ENCODE results near the gene SMPDL3B.

- TF ChIP-seq, protein P1, sequence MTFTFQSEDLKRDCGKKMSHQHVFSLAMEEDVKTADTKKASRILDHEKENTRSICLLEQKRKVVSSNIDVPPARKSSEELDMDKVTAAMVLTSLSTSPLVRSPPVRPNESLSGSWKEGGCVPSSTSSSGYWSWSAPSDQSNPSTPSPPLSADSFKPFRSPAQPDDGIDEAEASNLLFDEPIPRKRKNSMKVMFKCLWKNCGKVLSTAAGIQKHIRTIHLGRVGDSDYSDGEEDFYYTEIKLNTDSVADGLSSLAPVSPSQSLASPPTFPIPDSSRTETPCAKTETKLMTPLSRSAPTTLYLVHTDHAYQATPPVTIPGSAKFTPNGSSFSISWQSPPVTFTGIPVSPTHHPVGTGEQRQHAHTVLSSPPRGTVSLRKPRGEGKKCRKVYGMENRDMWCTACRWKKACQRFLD (tag by site-specific recombination; IDR thresholded peaks at IDR 0.05), result no peak
- TF ChIP-seq ZNF610 (tag by site-specific recombination; IDR thresholded peaks at IDR 0.05; ENCODE audit: borderline replicate concordance) (no peak), YY1 (tag by site-specific recombination; IDR thresholded peaks at IDR 0.05) (no peak), MZF1 (tag by site-specific recombination; IDR thresholded peaks at IDR 0.05; ENCODE audit: borderline replicate concordance) (no peak), ZNF701 (tag by site-specific recombination; IDR thresholded peaks at IDR 0.05) (no peak)
- TF ChIP-seq, protein P2, sequence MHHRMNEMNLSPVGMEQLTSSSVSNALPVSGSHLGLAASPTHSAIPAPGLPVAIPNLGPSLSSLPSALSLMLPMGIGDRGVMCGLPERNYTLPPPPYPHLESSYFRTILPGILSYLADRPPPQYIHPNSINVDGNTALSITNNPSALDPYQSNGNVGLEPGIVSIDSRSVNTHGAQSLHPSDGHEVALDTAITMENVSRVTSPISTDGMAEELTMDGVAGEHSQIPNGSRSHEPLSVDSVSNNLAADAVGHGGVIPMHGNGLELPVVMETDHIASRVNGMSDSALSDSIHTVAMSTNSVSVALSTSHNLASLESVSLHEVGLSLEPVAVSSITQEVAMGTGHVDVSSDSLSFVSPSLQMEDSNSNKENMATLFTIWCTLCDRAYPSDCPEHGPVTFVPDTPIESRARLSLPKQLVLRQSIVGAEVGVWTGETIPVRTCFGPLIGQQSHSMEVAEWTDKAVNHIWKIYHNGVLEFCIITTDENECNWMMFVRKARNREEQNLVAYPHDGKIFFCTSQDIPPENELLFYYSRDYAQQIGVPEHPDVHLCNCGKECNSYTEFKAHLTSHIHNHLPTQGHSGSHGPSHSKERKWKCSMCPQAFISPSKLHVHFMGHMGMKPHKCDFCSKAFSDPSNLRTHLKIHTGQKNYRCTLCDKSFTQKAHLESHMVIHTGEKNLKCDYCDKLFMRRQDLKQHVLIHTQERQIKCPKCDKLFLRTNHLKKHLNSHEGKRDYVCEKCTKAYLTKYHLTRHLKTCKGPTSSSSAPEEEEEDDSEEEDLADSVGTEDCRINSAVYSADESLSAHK (tag by site-specific recombination; IDR thresholded peaks at IDR 0.05), result no peak
- TF ChIP-seq, protein P3, sequence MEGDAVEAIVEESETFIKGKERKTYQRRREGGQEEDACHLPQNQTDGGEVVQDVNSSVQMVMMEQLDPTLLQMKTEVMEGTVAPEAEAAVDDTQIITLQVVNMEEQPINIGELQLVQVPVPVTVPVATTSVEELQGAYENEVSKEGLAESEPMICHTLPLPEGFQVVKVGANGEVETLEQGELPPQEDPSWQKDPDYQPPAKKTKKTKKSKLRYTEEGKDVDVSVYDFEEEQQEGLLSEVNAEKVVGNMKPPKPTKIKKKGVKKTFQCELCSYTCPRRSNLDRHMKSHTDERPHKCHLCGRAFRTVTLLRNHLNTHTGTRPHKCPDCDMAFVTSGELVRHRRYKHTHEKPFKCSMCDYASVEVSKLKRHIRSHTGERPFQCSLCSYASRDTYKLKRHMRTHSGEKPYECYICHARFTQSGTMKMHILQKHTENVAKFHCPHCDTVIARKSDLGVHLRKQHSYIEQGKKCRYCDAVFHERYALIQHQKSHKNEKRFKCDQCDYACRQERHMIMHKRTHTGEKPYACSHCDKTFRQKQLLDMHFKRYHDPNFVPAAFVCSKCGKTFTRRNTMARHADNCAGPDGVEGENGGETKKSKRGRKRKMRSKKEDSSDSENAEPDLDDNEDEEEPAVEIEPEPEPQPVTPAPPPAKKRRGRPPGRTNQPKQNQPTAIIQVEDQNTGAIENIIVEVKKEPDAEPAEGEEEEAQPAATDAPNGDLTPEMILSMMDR (tag by site-specific recombination; IDR thresholded peaks at IDR 0.05), result no peak
These were observed 33.9 kb downstream of the SMPDL3B start for GRCh38 chr1:27968692-27969091.

All from HEK293 (cell line).